B cell (primary cell): ENCODE data around the gene TMPRSS11D. TPM values are rescaled to one million over a fixed set of nuclear protein-coding genes. Genes with fewer than 3 reads are reported as not detected.

Experiments used
- ATAC-seq: fragments of 200-7000 bp; cut with Tn5 transposase; one replicate; pipeline ENCODE4 v1.10.0; 2021; ENCODE audit warnings: low read depth, mild to moderate bottlenecking, moderate number of reproducible peaks, moderate library complexity
- CTCF ChIA-PET: fragments of 350-600 bp; sonication (Branson Sonifier 250); formaldehyde crosslinking; loops from one replicate; lab custom pipeline; 2021; ENCODE audit warnings: antibody characterized with exemption, inconsistent platforms; lab: Charles Lee
- POLR2A ChIA-PET: fragments of 350-600 bp; sonication (Branson Sonifier 250); formaldehyde crosslinking; loops from one replicate; lab custom pipeline; 2021; ENCODE audit warnings: antibody characterized with exemption; lab: Charles Lee
- DNase-seq: peaks from one replicate; pipeline ENCODE4 v3.0.0; 2013
- H2AFZ ChIP-seq: 2 replicates; pipeline ENCODE4 v1.6.1; 2012; ENCODE audit warnings: mild to moderate bottlenecking, low read depth, low read length; ENCODE audit not compliant: insufficient read depth, poor library complexity, severe bottlenecking
- H3K27ac ChIP-seq, 2 donors: 1 replicate in 1 of 2; 2 replicates in 1 of 2; pipeline ENCODE4 v1.5.1; 2012 to 2013; ENCODE audit warnings: low read length in 2 of 2, mild to moderate bottlenecking in 2 of 2, moderate library complexity in 1 of 2
- H3K27me3 ChIP-seq, 4 experiments: fragments of 200-600 bp in 1 of 4; sonication (generic) in 1 of 4; replicated peaks in 1 of 4; 1 replicate in 2 of 4; 2 replicates in 2 of 4; pipeline versions ENCODE4 v1.6.1 to v1.7.0; 2013 to 2016; ENCODE audit warnings: low read length in 3 of 4, mild to moderate bottlenecking in 2 of 4, mixed read lengths in 1 of 4, moderate library complexity in 1 of 4; ENCODE audit not compliant: insufficient read depth in 4 of 4, control insufficient read depth in 3 of 4; ENCODE audit errors: control extremely low read depth in 1 of 4
- H3K36me3 ChIP-seq, 2 experiments: replicated peaks in 1 of 2; 1 replicate in 1 of 2; 2 replicates in 1 of 2; pipeline versions ENCODE4 v1.6.1 to v1.7.1; 2013; ENCODE audit warnings: low read length in 1 of 2; ENCODE audit not compliant: insufficient read depth in 2 of 2, control insufficient read depth in 1 of 2; ENCODE audit errors: control extremely low read depth in 1 of 2, extremely low read depth in 1 of 2
- H3K4me1 ChIP-seq, 2 donors: fragments of 200-600 bp in 1 of 2; sonication (generic) in 1 of 2; 1 replicate in 1 of 2; 2 replicates in 1 of 2; pipeline versions ENCODE4 v1.5.1 to v1.6.1; 2013 to 2017; ENCODE audit warnings: low read length in 2 of 2; ENCODE audit not compliant: control insufficient read depth in 2 of 2, insufficient read depth in 2 of 2
- H3K4me2 ChIP-seq: replicated peaks from 2 replicates; pipeline ENCODE3; 2012; ENCODE audit warnings: mild to moderate bottlenecking, low read depth, low read length; ENCODE audit not compliant: poor library complexity, severe bottlenecking
- H3K4me3 ChIP-seq, 5 experiments: fragments of 200-600 bp in 1 of 5; sonication (generic) in 1 of 5; 1 replicate in 3 of 5; 2 replicates in 2 of 5; pipeline versions ENCODE4 v1.5.1 to v1.7.0; 2011 to 2016; ENCODE audit warnings: low read length in 4 of 5, mild to moderate bottlenecking in 4 of 5, low read depth in 2 of 5, control low read depth in 1 of 5, moderate library complexity in 1 of 5; ENCODE audit not compliant: insufficient read depth in 1 of 5; ENCODE audit errors: control extremely low read depth in 1 of 5, extremely low read depth in 1 of 5
- H3K79me2 ChIP-seq: fragments of 200-600 bp; sonication (generic); one replicate; pipeline ENCODE4 v1.6.0; 2016; ENCODE audit warnings: low read length; ENCODE audit not compliant: control insufficient read depth, insufficient read depth
- H3K9ac ChIP-seq: fragments of 200-600 bp; sonication (generic); 2 replicates; pipeline ENCODE4 v1.6.1; 2017; ENCODE audit warnings: mild to moderate bottlenecking, low read length, moderate library complexity
- H3K9me3 ChIP-seq, 3 donors: one replicate each; pipeline versions ENCODE4 v1.6.1 to v1.7.1; 2013; ENCODE audit warnings: low read length in 2 of 3; ENCODE audit not compliant: control insufficient read depth in 2 of 3, insufficient read depth in 1 of 3; ENCODE audit errors: control extremely low read depth in 1 of 3
- H4K20me1 ChIP-seq: 2 replicates; pipeline ENCODE4 v1.6.0; 2012; ENCODE audit warnings: mild to moderate bottlenecking, low read length; ENCODE audit not compliant: insufficient read depth, control insufficient read depth, poor library complexity, severe bottlenecking
- H3K27ac Mint-ChIP-seq: one replicate; pipeline ENCODE4 v1.8.0; 2021; ENCODE audit warnings: mixed read lengths
- H3K27me3 Mint-ChIP-seq: one replicate; pipeline ENCODE4 v1.8.0; 2021; ENCODE audit warnings: mixed read lengths
- H3K4me1 Mint-ChIP-seq: one replicate; pipeline ENCODE4 v1.8.0; 2021; ENCODE audit warnings: mixed read lengths
- H3K4me3 Mint-ChIP-seq: one replicate; pipeline ENCODE4 v1.8.0; 2021; ENCODE audit warnings: mixed read lengths
- H3K9me3 Mint-ChIP-seq: one replicate; pipeline ENCODE4 v1.8.0; 2022; ENCODE audit warnings: mixed read lengths; ENCODE audit not compliant: insufficient read depth
- CTCF ChIP-seq: fragments of 200-600 bp; IDR thresholded peaks from one replicate; pipeline ENCODE4 v1.8.0; 2022; ENCODE audit warnings: antibody characterized with exemption, mild to moderate bottlenecking
- EZH2 ChIP-seq: IDR thresholded peaks from 2 replicates; pipeline ENCODE4 v1.6.1; 2012; ENCODE audit warnings: borderline replicate concordance, low read depth, mild to moderate bottlenecking, moderate library complexity, low read length; ENCODE audit not compliant: insufficient read depth, poor library complexity, severe bottlenecking
- WGBS: methylation state at CpG from one replicate; pipeline ENCODE4 v1.1.5; 2013; ENCODE audit warnings: missing lambda C conversion rate; ENCODE audit not compliant: insufficient coverage; 5-methylcytosine and 5-hydroxymethylcytosine counted together
- intact Hi-C: fragments of 100-400 bp; cut with micrococcal nuclease; formaldehyde crosslinking; loops from one replicate; pipeline ENCODE4 v1.10.0; 2022
- polyA plus RNA-seq: library from polyadenylated mRNA; depleted of rRNA; stranded (reverse); fragments of >200 nt; gene quantifications from 2 replicates; pipeline ENCODE4 v1.2.3, GENCODE V29; 2012
- total RNA-seq, 2 donors: library from RNA; stranded (reverse); fragments of 120-200 nt in 1 of 2; gene quantifications; 1 replicate in 1 of 2; 2 replicates in 1 of 2; pipeline versions ENCODE4 v1.2.3 to v1.2.4, GENCODE V29; 2013 to 2022

Gene TMPRSS11D
- total and polyA plus RNA-seq, 2 donors (not counting 1 experiment from before 2014, with no cell fraction given) = not detected

GRCh38 chr4:67883458-67883857 is 344 bp downstream of the TMPRSS11D start:
- Histone ChIP-seq H4K20me1 (no peaks in the 10 kb centered on the region), H3K9ac (no peak overlapping the region), H3K79me2 (no peaks in the 10 kb centered on the region), H3K4me1 (no peaks in the 10 kb centered on the region), H2AFZ (no peak overlapping the region), H3K4me3 (no peak overlapping the region), H3K27ac (no peak overlapping the region), H3K36me3 (no peaks in the 10 kb centered on the region), H3K4me2 (no peak overlapping the region), H3K9me3 (no peaks in the 10 kb centered on the region), H3K27me3 (no peaks in the 10 kb centered on the region)
- peaks cover 15% of the 10 kb centered on the region for H3K27me3 Mint-ChIP-seq
- no peaks in the 10 kb centered on the region for H3K4me1 Mint-ChIP-seq
- ChIA-PET CTCF (no interaction called here), POLR2A (no interaction called here)
- WGBS = no CpG with 5 or more reads among the region's 5 CpGs
- H3K9me3 Mint-ChIP-seq = no peaks in the 10 kb centered on the region
- ATAC-seq (no peak), DNase-seq (no peak)
- no peak overlapping the region for H3K27ac Mint-ChIP-seq
- TF ChIP-seq CTCF (no peak), EZH2 (no peak)
- H3K4me3 Mint-ChIP-seq = no peak overlapping the region
- intact Hi-C loops = no loop called here

- TF ChIP-seq EZH2 (no peak), CTCF (no peak)
- Histone ChIP-seq H3K36me3 (no peaks in the 10 kb centered on the region), H3K4me1 (no peaks in the 10 kb centered on the region), H3K4me2 (no peak overlapping the region), H2AFZ (no peak overlapping the region), H3K27ac (no peak overlapping the region), H3K9me3 (no peaks in the 10 kb centered on the region), H4K20me1 (no peaks in the 10 kb centered on the region), H3K79me2 (no peaks in the 10 kb centered on the region), H3K27me3 (no peaks in the 10 kb centered on the region), H3K9ac (no peak overlapping the region), H3K4me3 (no peak overlapping the region)
- ChIA-PET CTCF (no interaction called here), POLR2A (no interaction called here)
- DNase-seq (no peak), ATAC-seq (no peak)
- WGBS = 100% methylated on average over 1 of the region's 1 CpG
- H3K4me3 Mint-ChIP-seq = no peak overlapping the region
- H3K4me1 Mint-ChIP-seq = no peaks in the 10 kb centered on the region
- H3K9me3 Mint-ChIP-seq = no peaks in the 10 kb centered on the region
- H3K27ac Mint-ChIP-seq = no peak overlapping the region
- intact Hi-C loops = no loop called here
- H3K27me3 Mint-ChIP-seq = peaks cover 8% of the 10 kb centered on the region
Observed at GRCh38 chr4:67880866-67881610, 2.8 kb downstream of the TMPRSS11D start.
